Lower leg skin (tissue), 3 donors: ENCODE results near the gene GRIK5.

Experiments
- CTCF ChIP-seq, 3 donors: fragments of 450-650 bp; IDR thresholded peaks; one replicate each; pipeline ENCODE4 v1.5.1; 2016; ENCODE audit warnings: antibody characterized with exemption in 3 of 3, mild to moderate bottlenecking in 3 of 3, moderate library complexity in 2 of 3
- POLR2A ChIP-seq, 2 donors: fragments of 450-650 bp; IDR thresholded peaks; one replicate each; pipeline ENCODE4 v1.6.1; 2016 to 2017; ENCODE audit warnings: antibody characterized with exemption in 2 of 2, mild to moderate bottlenecking in 1 of 2, moderate library complexity in 1 of 2

- no peak for TF ChIP-seq CTCF (IDR thresholded peaks at IDR 0.05)
- TF ChIP-seq POLR2A (IDR thresholded peaks at IDR 0.05) = no peak
Measured at GRCh38 chr19:42115705-42116104, 45.7 kb upstream of the GRIK5 start.
